ENCODE results near the gene NR6A1. TPM values are rescaled to one million over a fixed set of nuclear protein-coding genes. Genes with fewer than 3 reads are reported as not detected.

NR6A1 gene
- total RNA-seq, 2 experiments from 2014 or later = not detected

GRCh38 chr9:124792257-124793014, 21.3 kb upstream of the NR6A1 start:
- ChIA-PET POLR2A (no interaction called here), CTCF (no interaction called here)
- intact Hi-C loops (cut with DNase I, micrococcal nuclease) = no loop called here
- no peaks in the 10 kb centered on the region for H3K36me3 Mint-ChIP-seq (ENCODE audit: low read depth)
- H3K27ac Mint-ChIP-seq = no peak overlapping the region
- no peaks in the 10 kb centered on the region for H3K4me1 Mint-ChIP-seq (ENCODE audit: low read depth)
- no peak overlapping the region for H3K4me3 Mint-ChIP-seq
- no peaks in the 10 kb centered on the region for H3K36me3 ChIP-seq (ENCODE audit: insufficient read depth, low read length)
- H3K27me3 Mint-ChIP-seq = peaks cover 15% of the 10 kb centered on the region
- H3K9me3 Mint-ChIP-seq = no peaks in the 10 kb centered on the region
- no peak for TF ChIP-seq CTCF (IDR thresholded peaks at IDR 0.05)
- H3K9me3 ChIP-seq (ENCODE audit: control insufficient read depth in 1 of 2, insufficient read depth in 1 of 2, low read length in 2 of 2) = no peaks in the 10 kb centered on the region
- DNase-seq (no peak), ATAC-seq (ENCODE audit: poor library complexity) (no peak)
- H3K27me3 ChIP-seq (ENCODE audit: control insufficient read depth in 1 of 2, insufficient read depth in 2 of 2, low read length in 2 of 2) = no peaks in the 10 kb centered on the region
- H3K4me1 ChIP-seq (ENCODE audit: insufficient read depth, low read length) = no peaks in the 10 kb centered on the region
- H3K4me3 ChIP-seq (ENCODE audit: low read length) = no peak overlapping the region
- H3K27ac ChIP-seq (ENCODE audit: low read depth in 1 of 2, low read length in 2 of 2) = no peak overlapping the region

GRCh38 chr9:124790801-124791505, 19.8 kb upstream of the NR6A1 start:
- Histone ChIP-seq H3K9me3 (ENCODE audit: control insufficient read depth in 1 of 2, insufficient read depth in 1 of 2, low read length in 2 of 2) (no peaks in the 10 kb centered on the region), H3K4me3 (ENCODE audit: low read length) (no peak overlapping the region), H3K27ac (ENCODE audit: low read depth in 1 of 2, low read length in 2 of 2) (no peak overlapping the region), H3K4me1 (ENCODE audit: insufficient read depth, low read length) (no peaks in the 10 kb centered on the region), H3K27me3 (ENCODE audit: control insufficient read depth in 1 of 2, insufficient read depth in 2 of 2, low read length in 2 of 2) (no peaks in the 10 kb centered on the region), H3K36me3 (ENCODE audit: insufficient read depth, low read length) (no peaks in the 10 kb centered on the region)
- no peaks in the 10 kb centered on the region for H3K9me3 Mint-ChIP-seq
- ATAC-seq (ENCODE audit: poor library complexity) (no peak), DNase-seq (no peak)
- no peaks in the 10 kb centered on the region for H3K4me1 Mint-ChIP-seq (ENCODE audit: low read depth)
- TF ChIP-seq CTCF (IDR thresholded peaks at IDR 0.05) = no peak
- CTCF ChIA-PET = no interaction called here
- H3K27me3 Mint-ChIP-seq = peaks cover 12% of the 10 kb centered on the region
- intact Hi-C loops (cut with DNase I, micrococcal nuclease) = no loop called here
- no peaks in the 10 kb centered on the region for H3K36me3 Mint-ChIP-seq (ENCODE audit: low read depth)
- no peak overlapping the region for H3K27ac Mint-ChIP-seq
- no peak overlapping the region for H3K4me3 Mint-ChIP-seq
- POLR2A ChIA-PET = no interaction called here

GRCh38 chr9:124790301-124790700, 19.2 kb upstream of the NR6A1 start:
- intact Hi-C loops (cut with DNase I, micrococcal nuclease) = no loop called here
- DNase-seq = no peak
- H3K9me3 Mint-ChIP-seq = no peaks in the 10 kb centered on the region
- H3K9me3 ChIP-seq (ENCODE audit: control insufficient read depth in 1 of 2, insufficient read depth in 1 of 2, low read length in 2 of 2) = no peaks in the 10 kb centered on the region
- no peaks in the 10 kb centered on the region for H3K27me3 ChIP-seq (ENCODE audit: control insufficient read depth in 1 of 2, insufficient read depth in 2 of 2, low read length in 2 of 2)
- H3K36me3 ChIP-seq (ENCODE audit: insufficient read depth, low read length) = no peaks in the 10 kb centered on the region
- H3K27ac Mint-ChIP-seq = no peak overlapping the region
- no peaks in the 10 kb centered on the region for H3K4me1 Mint-ChIP-seq (ENCODE audit: low read depth)
- H3K27me3 Mint-ChIP-seq = peaks cover 12% of the 10 kb centered on the region
- POLR2A ChIA-PET = no interaction called here
- no peak for TF ChIP-seq CTCF (IDR thresholded peaks at IDR 0.05)
- CTCF ChIA-PET = no interaction called here
- ATAC-seq (ENCODE audit: poor library complexity) = no peak
- H3K27ac ChIP-seq (ENCODE audit: low read depth in 1 of 2, low read length in 2 of 2) = no peak overlapping the region
- H3K4me3 ChIP-seq (ENCODE audit: low read length) = no peak overlapping the region
- H3K4me1 ChIP-seq (ENCODE audit: insufficient read depth, low read length) = no peaks in the 10 kb centered on the region
- no peaks in the 10 kb centered on the region for H3K36me3 Mint-ChIP-seq (ENCODE audit: low read depth)
- no peak overlapping the region for H3K4me3 Mint-ChIP-seq
